Measurements from ENCODE around the gene FAM120B.
"Not testable (repeated sequence)": the region's sequence is repeated elsewhere in the genome, so short reads cannot be mapped to it uniquely, and the experiment has no call there.

Gene FAM120B

GRCh38 chr6:170306324-170307079, at the start of gene FAM120B:
FAM120B (plus strand) TSS chr6:170306758; CDS start chr6:170317391, 10,633 bp downstream.
- peak; percentile 96 for DNase-seq

GRCh38 chr6:170257376-170257775, 49.2 kb upstream of the FAM120B start:
- DNase-seq: no peak

GRCh38 chr6:170258407-170258806, 48.2 kb upstream of the FAM120B start:
- no peak for DNase-seq

- DNase-seq: no peak
These were observed 47.3 kb upstream of the FAM120B start for GRCh38 chr6:170259278-170259677.

- no peak for DNase-seq
These were observed 45.9 kb upstream of the FAM120B start for GRCh38 chr6:170260686-170261085.

- no peak for DNase-seq
These were observed 44.7 kb upstream of the FAM120B start for GRCh38 chr6:170261643-170262488.

GRCh38 chr6:170262489-170263088, 44.0 kb upstream of the FAM120B start:
- no peak for DNase-seq

- DNase-seq: no peak
These were observed 43.1 kb upstream of the FAM120B start for GRCh38 chr6:170263410-170263809.

GRCh38 chr6:170264086-170264485, 42.5 kb upstream of the FAM120B start:
- DNase-seq: no peak

- DNase-seq: not testable (repeated sequence)
These were observed 41.9 kb upstream of the FAM120B start for GRCh38 chr6:170264644-170265043.

GRCh38 chr6:170265655-170266054, 40.9 kb upstream of the FAM120B start:
- no peak for DNase-seq

GRCh38 chr6:170266061-170266825, 40.3 kb upstream of the FAM120B start:
- no peak for DNase-seq

GRCh38 chr6:170267688-170268087, 38.9 kb upstream of the FAM120B start:
- DNase-seq: no peak

- DNase-seq: no peak
These were observed 38.1 kb upstream of the FAM120B start for GRCh38 chr6:170268216-170269129.

GRCh38 chr6:170269151-170269845, 37.3 kb upstream of the FAM120B start:
- DNase-seq: no peak

- DNase-seq: no peak
These were observed 36.6 kb upstream of the FAM120B start for GRCh38 chr6:170269846-170270541.

GRCh38 chr6:170270984-170271593, 35.5 kb upstream of the FAM120B start:
- DNase-seq: no peak

- peak; percentile 59 for DNase-seq
These were observed 34.7 kb upstream of the FAM120B start for GRCh38 chr6:170271771-170272314.

GRCh38 chr6:170272341-170273065, 34.1 kb upstream of the FAM120B start:
- DNase-seq: no peak
